Tibial nerve (tissue), 4 donors: ENCODE measurements around the gene ARMC7. TPM values are rescaled to one million over a fixed set of nuclear protein-coding genes. Genes with fewer than 3 reads are reported as not detected.

Experiments used
- DNase-seq, 2 donors: peaks; one replicate each; pipeline ENCODE4 v3.0.0-alpha.2; 2019; ENCODE audit warnings: low spot score in 2 of 2
- H3K27ac ChIP-seq, 4 donors: fragments of 200-600 bp; sonication (generic) in 3 of 4; one replicate each; pipeline ENCODE4 v1.5.1; 2017 to 2019; ENCODE audit warnings: mild to moderate bottlenecking in 1 of 4
- H3K27me3 ChIP-seq, 2 donors: fragments of 200-600 bp; sonication (generic) in 1 of 2; one replicate each; pipeline versions ENCODE4 v1.5.1 to v1.6.0; 2017 to 2019
- H3K36me3 ChIP-seq, 3 donors: fragments of 200-600 bp; sonication (generic); one replicate each; pipeline ENCODE4 v1.5.1; 2018 to 2019
- H3K4me1 ChIP-seq, 4 donors: fragments of 200-600 bp; sonication (generic) in 3 of 4; one replicate each; pipeline ENCODE4 v1.5.1; 2017 to 2019
- H3K4me3 ChIP-seq, 4 donors: fragments of 200-600 bp; sonication (generic) in 3 of 4; one replicate each; pipeline ENCODE4 v1.5.1; 2017 to 2019; ENCODE audit warnings: mild to moderate bottlenecking in 1 of 4, moderate library complexity in 1 of 4
- H3K9me3 ChIP-seq, 4 donors: fragments of 200-600 bp; sonication (generic) in 3 of 4; one replicate each; pipeline ENCODE4 v1.5.1; 2017 to 2019
- CTCF ChIP-seq, 5 experiments: fragments of 200-600 bp in 3 of 5; fragments of 450-650 bp in 2 of 5; sonication (generic) in 3 of 5; IDR thresholded peaks; one replicate each; pipeline ENCODE4 v1.5.1; 2016 to 2019; ENCODE audit warnings: antibody characterized with exemption in 5 of 5, mild to moderate bottlenecking in 3 of 5, moderate library complexity in 2 of 5
- EP300 ChIP-seq, 2 donors: sonication (generic); formaldehyde crosslinking; IDR thresholded peaks; one replicate each; pipeline ENCODE4 v1.6.1; 2017; ENCODE audit warnings: antibody characterized with exemption in 2 of 2, mild to moderate bottlenecking in 1 of 2
- POLR2A ChIP-seq, 2 donors: fragments of 450-650 bp; IDR thresholded peaks; one replicate each; pipeline ENCODE4 v1.6.1; 2017; ENCODE audit warnings: antibody characterized with exemption in 2 of 2, mild to moderate bottlenecking in 2 of 2, moderate library complexity in 2 of 2
- WGBS, 2 donors: methylation state at CpG; one replicate each; pipeline ENCODE4 v1.1.5; 2018; 5-methylcytosine and 5-hydroxymethylcytosine counted together
- total RNA-seq, 4 donors: library from RNA; depleted of rRNA; stranded (reverse); fragments of >200 nt; gene quantifications; one replicate each; pipeline ENCODE4 v1.1.0, GENCODE V29; 2016

The ARMC7 gene
- 10 to 100 TPM in 1 of 4 donors, 1 to 10 TPM in 3; 4.2 to 12.0 (median 8.3) TPM for total RNA-seq

DNA sequence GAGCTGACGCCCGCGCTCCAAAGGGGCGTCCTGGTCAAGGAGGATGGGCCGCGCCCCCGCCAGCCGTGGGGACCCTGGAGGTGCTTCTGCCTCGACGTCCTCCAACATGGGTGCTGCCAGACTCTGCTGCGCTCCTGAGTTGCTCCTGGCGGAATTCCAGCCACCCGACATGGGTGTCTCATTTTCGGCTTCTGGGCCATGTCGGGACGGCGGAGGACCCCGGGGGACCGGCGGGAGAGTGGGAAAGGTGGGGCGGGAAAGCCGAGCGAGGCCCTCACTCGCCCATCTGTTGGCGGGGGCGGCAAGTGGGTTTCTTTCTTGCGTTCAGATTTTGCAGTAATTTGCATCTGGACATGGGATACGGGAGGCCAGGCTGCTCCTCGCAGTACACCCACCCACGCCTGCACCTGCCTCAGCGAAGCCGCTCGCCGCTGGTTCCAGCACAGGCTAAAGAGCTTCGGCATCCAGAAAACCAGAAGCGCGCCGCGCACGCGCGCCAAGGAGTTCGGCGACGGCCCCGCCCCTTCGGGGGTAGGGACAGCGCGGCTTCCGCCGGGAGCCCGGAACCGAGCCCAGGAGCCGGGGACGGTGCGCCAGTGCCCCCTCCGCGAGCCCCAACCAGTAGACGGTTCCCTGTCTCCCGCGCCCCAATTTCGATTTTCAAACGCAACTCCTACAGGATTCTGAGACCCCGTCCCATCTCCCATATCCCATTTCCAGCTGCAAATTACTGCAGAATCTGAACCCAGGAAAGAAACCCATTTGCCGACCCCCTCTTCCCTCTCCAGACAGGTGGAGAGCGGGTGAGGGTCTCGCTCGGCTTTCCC, at the start of gene ARMC7:
Gene ARMC7, plus strand, starts transcription at position 563 of the 827 bp plus-strand sequence. CDS start 320 bp downstream, outside the sequence.
- Histone ChIP-seq H3K9me3 (no peaks in the 10 kb centered on the region), H3K4me3 (peak within 1 kb of the TSS; percentile 52 to 97 (median 81)), H3K36me3 (peaks cover 0 to 16% (median 0%) of the 10 kb centered on the region in 3 donors), H3K27ac (peak within 1 kb of the TSS; percentile 44 to 86 (median 71)), H3K4me1 (peaks cover 0 to 40% (median 21%) of the 10 kb centered on the region in 4 donors), H3K27me3 (no peaks in the 10 kb centered on the region)
- DNase-seq: peak; percentile 72 to 79
- WGBS, 2 donors: 0 to 1% methylated on average over 41 to 62 of the region's 68 CpGs
- TF ChIP-seq POLR2A (IDR thresholded peaks at IDR 0.05) (peak; percentile 14 to 60), EP300 (IDR thresholded peaks at IDR 0.05) (peak in 1 of 2 donors; percentile 73), CTCF (IDR thresholded peaks at IDR 0.05) (no peak)

GRCh38 chr17:75060434-75061054, 49.2 kb upstream of the ARMC7 start:
- peak overlapping the region in 3 of 4 donors; percentile 20 to 66 (median 52) for H3K27ac ChIP-seq
- TF ChIP-seq EP300 (IDR thresholded peaks at IDR 0.05) (no peak), CTCF (IDR thresholded peaks at IDR 0.05) (no peak), POLR2A (IDR thresholded peaks at IDR 0.05) (no peak)
- WGBS, 2 donors: 92 to 94% methylated on average over 26 of the region's 26 CpGs
- no peaks in the 10 kb centered on the region for H3K27me3 ChIP-seq
- DNase-seq: no peak
- H3K4me1 ChIP-seq: peaks cover 0 to 16% (median 5%) of the 10 kb centered on the region in 4 donors
- H3K4me3 ChIP-seq: no peak overlapping the region
- H3K9me3 ChIP-seq: no peaks in the 10 kb centered on the region
- peaks cover 0 to 77% (median 16%) of the 10 kb centered on the region in 3 donors for H3K36me3 ChIP-seq

DNA sequence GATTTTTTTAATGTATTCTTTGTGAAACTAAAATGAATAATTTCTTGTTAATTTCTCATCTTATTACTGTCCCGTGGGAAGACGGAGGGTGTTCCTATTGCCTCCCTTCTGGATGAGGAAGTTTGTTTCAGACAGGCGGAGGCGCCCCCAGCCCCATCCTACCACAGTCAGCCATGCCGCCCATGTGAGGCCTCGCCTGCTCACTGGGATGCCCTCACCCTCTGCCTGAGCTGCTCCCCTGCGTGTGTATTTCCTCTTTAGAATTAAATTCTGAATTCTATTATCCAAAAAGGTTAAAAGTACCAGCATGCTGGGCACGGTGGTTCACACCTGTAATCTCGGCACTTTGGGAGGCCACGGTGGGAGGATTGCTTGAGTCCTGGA, 48.7 kb upstream of the ARMC7 start:
- TF ChIP-seq EP300 (IDR thresholded peaks at IDR 0.05) (no peak), CTCF (IDR thresholded peaks at IDR 0.05) (no peak), POLR2A (IDR thresholded peaks at IDR 0.05) (no peak)
- Histone ChIP-seq H3K4me3 (no peak overlapping the region), H3K27me3 (no peaks in the 10 kb centered on the region), H3K27ac (no peak overlapping the region), H3K36me3 (peaks cover 0 to 76% (median 16%) of the 10 kb centered on the region in 3 donors), H3K4me1 (peaks cover 0 to 16% (median 5%) of the 10 kb centered on the region in 4 donors), H3K9me3 (no peaks in the 10 kb centered on the region)
- 94% methylated on average over 10 of the region's 10 CpGs for WGBS, 2 donors
- no peak for DNase-seq

- Histone ChIP-seq H3K27me3 (no peaks in the 10 kb centered on the region), H3K27ac (no peak overlapping the region), H3K4me3 (no peak overlapping the region), H3K4me1 (peaks cover 0 to 16% (median 5%) of the 10 kb centered on the region in 4 donors), H3K9me3 (no peaks in the 10 kb centered on the region), H3K36me3 (peaks cover 0 to 72% (median 16%) of the 10 kb centered on the region in 3 donors)
- TF ChIP-seq EP300 (IDR thresholded peaks at IDR 0.05) (no peak), CTCF (IDR thresholded peaks at IDR 0.05) (no peak), POLR2A (IDR thresholded peaks at IDR 0.05) (no peak)
- 85 to 87% methylated on average over 8 of the region's 8 CpGs for WGBS, 2 donors
- DNase-seq: no peak
These were observed 48.2 kb upstream of the ARMC7 start for GRCh38 chr17:75061618-75062017.

DNA sequence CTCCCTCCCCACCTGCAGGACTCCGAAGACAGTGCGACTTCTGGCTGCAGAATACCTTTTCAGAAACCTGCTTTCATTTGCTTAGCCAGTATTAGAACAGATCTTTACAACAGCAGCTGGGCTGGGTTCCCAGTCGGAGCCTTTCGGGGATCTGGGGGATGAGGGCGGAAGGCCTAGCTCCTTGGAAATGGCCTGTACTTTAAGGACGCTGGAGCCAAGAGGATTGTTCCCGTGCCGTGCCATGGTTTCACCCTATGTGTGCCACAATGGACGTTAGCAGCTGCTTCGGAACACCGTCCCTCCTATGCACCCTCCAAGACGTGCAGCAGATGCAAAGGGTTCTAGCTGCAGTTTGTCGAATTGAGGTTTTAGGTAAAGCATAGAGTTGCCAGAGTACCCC, 46.6 kb upstream of the ARMC7 start:
- DNase-seq: no peak
- no peak overlapping the region for H3K27ac ChIP-seq
- H3K4me3 ChIP-seq: no peak overlapping the region
- WGBS, 2 donors: 84 to 89% methylated on average over 13 of the region's 13 CpGs
- TF ChIP-seq POLR2A (IDR thresholded peaks at IDR 0.05): no peak
- TF ChIP-seq CTCF (IDR thresholded peaks at IDR 0.05): no peak
- no peak for TF ChIP-seq EP300 (IDR thresholded peaks at IDR 0.05)
- no peaks in the 10 kb centered on the region for H3K9me3 ChIP-seq
- peaks cover 0 to 67% (median 16%) of the 10 kb centered on the region in 3 donors for H3K36me3 ChIP-seq
- H3K27me3 ChIP-seq: no peaks in the 10 kb centered on the region
- H3K4me1 ChIP-seq: peaks cover 0 to 16% (median 5%) of the 10 kb centered on the region in 4 donors
